Ascending aorta (tissue), 2 donors: ENCODE measurements around the gene PCNX2. TPM values are rescaled to one million over a fixed set of nuclear protein-coding genes. Genes with fewer than 3 reads are reported as not detected.

Experiments
- DNase-seq, 2 donors: peaks; one replicate each; pipeline ENCODE4 v3.0.0-alpha.2; 2019; ENCODE audit warnings: low spot score in 2 of 2
- H3K27ac ChIP-seq, 2 donors: fragments of 200-600 bp; sonication (generic); one replicate each; pipeline ENCODE4 v1.5.1; 2016 to 2017; ENCODE audit warnings: mild to moderate bottlenecking in 1 of 2
- H3K27me3 ChIP-seq: fragments of 200-600 bp; sonication (generic); one replicate; pipeline ENCODE4 v1.5.1; 2017
- H3K36me3 ChIP-seq, 2 donors: fragments of 200-600 bp; sonication (generic); one replicate each; pipeline ENCODE4 v1.5.1; 2016
- H3K4me1 ChIP-seq, 2 donors: fragments of 200-600 bp; sonication (generic); one replicate each; pipeline ENCODE4 v1.5.1; 2016 to 2017; ENCODE audit warnings: mild to moderate bottlenecking in 1 of 2
- H3K4me3 ChIP-seq, 2 donors: fragments of 200-600 bp; sonication (generic); one replicate each; pipeline ENCODE4 v1.5.1; 2016 to 2017; ENCODE audit warnings: mild to moderate bottlenecking in 1 of 2
- H3K9me3 ChIP-seq, 2 donors: fragments of 200-600 bp; sonication (generic); one replicate each; pipeline ENCODE4 v1.5.1; 2016
- intact Hi-C: fragments of 100-400 bp; cut with DNase I; formaldehyde crosslinking; loops from one replicate; pipeline ENCODE4 v1.15.1; 2023
- total RNA-seq: library from RNA; depleted of rRNA; stranded (reverse); fragments of >200 nt; gene quantifications from one replicate; pipeline ENCODE4 v1.1.0, GENCODE V29; 2016
- TF ChIP-seq, protein P1 (sequence below), 3 experiments: fragments of 200-600 bp in 2 of 3; fragments of 450-650 bp in 1 of 3; sonication (generic) in 2 of 3; IDR thresholded peaks; one replicate each; pipeline ENCODE4 v1.5.1; 2016 to 2019; ENCODE audit warnings: antibody characterized with exemption in 3 of 3, mild to moderate bottlenecking in 1 of 3, moderate library complexity in 1 of 3

Gene PCNX2
- total RNA-seq, 1 donor from 2014 or later = 13.6 TPM

DNA sequence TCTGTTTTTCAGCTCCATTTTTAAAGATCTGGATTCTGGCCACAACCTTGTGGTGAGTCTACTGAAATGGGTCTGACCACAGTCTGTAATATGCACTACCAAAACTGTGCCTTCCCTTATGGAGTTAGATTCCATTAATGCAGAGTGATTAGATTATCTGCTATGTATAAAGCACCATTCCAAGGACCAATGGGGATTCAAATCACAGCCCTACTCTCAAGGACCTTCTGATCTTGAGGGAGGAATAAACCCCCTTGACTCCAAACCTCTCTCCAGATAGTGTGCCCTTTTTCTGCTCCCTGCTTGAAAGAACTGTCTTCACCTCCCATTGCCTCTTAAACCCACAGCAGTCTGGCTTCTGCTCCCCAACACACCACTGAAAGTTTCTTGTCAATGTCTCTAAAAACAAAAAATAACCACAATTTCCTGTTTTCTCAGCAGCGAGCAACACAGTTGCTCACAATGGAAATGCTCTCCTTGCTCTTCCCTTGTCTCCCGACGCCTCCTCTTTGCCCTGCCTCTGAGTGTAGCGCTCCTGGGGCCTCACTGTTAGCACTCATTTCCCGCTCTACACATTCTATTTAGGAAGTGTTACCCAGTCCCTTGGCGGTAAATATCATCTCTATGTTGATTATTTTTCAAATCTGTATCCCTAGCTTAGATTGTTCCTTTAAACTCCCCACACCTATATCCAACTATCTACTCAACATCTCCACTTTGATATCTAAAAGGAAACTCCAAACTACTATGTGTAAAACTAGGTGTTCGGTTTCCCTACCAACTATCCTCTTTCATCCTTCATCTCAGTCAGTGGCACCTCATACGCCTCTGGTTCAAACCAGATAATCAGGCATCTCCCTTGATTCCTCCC lies 13.6 kb downstream of the PCNX2 start:
- Histone ChIP-seq H3K4me1 (no peaks in the 10 kb centered on the region), H3K9me3 (no peaks in the 10 kb centered on the region), H3K27ac (no peak overlapping the region), H3K4me3 (no peak overlapping the region), H3K36me3 (no peaks in the 10 kb centered on the region), H3K27me3 (no peaks in the 10 kb centered on the region)
- intact Hi-C loops = no loop called here
- DNase-seq = no peak
- TF ChIP-seq, protein P1, sequence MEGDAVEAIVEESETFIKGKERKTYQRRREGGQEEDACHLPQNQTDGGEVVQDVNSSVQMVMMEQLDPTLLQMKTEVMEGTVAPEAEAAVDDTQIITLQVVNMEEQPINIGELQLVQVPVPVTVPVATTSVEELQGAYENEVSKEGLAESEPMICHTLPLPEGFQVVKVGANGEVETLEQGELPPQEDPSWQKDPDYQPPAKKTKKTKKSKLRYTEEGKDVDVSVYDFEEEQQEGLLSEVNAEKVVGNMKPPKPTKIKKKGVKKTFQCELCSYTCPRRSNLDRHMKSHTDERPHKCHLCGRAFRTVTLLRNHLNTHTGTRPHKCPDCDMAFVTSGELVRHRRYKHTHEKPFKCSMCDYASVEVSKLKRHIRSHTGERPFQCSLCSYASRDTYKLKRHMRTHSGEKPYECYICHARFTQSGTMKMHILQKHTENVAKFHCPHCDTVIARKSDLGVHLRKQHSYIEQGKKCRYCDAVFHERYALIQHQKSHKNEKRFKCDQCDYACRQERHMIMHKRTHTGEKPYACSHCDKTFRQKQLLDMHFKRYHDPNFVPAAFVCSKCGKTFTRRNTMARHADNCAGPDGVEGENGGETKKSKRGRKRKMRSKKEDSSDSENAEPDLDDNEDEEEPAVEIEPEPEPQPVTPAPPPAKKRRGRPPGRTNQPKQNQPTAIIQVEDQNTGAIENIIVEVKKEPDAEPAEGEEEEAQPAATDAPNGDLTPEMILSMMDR (IDR thresholded peaks at IDR 0.05) = no peak

DNA sequence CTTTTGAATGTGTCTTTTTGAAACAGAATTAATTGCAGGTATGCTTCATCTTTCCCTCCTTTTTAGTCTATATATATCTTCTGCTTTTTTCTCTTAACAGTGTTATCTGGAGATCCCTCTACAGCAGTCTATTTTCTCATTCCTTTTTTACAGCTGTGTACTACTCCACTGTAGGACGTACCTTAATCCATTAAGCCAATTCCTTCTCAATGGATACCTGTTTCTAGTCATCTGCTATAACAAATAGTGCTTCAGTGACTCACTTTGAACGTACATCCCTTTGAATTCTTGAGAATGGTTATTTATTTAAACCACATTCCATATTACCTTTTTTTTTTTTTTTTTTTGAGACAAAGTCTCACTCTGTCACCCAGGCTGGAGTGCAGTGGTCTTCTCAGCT lies 15.6 kb downstream of the PCNX2 start:
- Histone ChIP-seq H3K4me1 (no peaks in the 10 kb centered on the region), H3K27ac (no peak overlapping the region), H3K36me3 (no peaks in the 10 kb centered on the region), H3K9me3 (no peaks in the 10 kb centered on the region), H3K27me3 (no peaks in the 10 kb centered on the region), H3K4me3 (no peak overlapping the region)
- TF ChIP-seq, protein P1 (IDR thresholded peaks at IDR 0.05) = no peak
- intact Hi-C loops = no loop called here
- DNase-seq = no peak

DNA sequence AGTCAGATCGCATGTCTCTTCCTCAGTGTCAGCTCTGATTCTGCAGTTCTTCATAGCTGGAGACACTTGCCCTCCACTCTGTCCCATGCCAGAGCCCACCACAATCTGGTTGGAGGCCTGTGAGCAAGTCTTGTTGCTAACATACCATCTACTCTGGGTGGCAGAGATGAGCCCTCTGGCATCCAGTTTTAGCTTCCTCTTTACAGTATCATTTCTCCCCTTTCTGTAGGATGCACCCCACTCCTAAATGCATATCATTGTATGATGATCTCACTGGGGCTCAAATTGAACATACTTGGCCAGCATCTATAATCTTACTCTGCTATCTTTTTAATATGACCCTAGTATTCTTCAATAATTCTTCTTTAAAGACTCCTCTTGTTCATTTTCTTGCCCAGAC lies 16.9 kb downstream of the PCNX2 start:
- no peak for DNase-seq
- Histone ChIP-seq H3K9me3 (no peaks in the 10 kb centered on the region), H3K4me1 (no peaks in the 10 kb centered on the region), H3K4me3 (no peak overlapping the region), H3K27ac (no peak overlapping the region), H3K27me3 (no peaks in the 10 kb centered on the region), H3K36me3 (no peaks in the 10 kb centered on the region)
- intact Hi-C loops = no loop called here
- TF ChIP-seq, protein P1 (IDR thresholded peaks at IDR 0.05) = no peak

DNA sequence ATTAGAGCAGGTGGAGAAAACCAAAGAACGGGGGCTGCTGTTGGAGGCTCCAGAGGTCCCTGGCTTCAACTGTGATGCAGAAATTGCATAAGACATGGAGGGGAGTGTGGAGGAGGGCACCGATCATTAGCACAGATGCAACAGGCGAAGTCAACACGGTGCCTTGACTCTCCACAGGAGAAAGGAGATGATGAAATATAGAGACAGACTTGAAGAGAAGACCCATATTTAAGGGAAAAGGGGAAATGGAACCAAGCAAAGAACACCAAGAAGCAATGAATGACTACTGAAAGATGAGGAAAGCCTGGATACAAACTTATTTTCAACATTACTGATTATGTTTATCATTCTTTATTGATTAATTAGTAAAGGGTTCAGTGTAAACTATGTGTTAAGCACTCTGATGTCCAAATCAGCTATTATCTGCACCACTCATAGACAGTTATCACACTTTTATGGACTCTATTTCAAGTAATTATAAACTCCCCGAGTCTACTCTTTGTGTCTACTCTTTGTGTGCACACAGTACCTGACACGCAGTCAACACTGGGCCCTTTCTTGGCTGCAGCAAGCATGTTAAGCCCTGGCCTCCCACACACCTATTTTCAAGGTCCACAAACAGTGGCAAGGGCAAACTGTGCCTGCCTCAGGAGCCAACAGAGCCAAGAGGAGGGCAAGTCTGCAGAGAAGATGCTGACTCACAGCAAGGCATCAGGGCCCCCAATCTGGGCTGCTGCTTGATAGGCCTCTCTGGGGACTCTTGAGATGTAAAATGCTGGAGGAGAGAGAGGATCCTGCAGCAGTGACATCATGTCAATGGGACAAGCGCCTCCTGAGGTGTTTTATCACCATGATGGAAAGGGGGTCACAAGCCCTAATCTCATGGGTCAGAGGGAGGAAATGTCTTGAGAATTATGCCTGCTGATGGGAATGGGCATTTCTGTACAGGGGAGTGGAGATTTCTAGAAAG lies 17.6 kb downstream of the PCNX2 start:
- Histone ChIP-seq H3K4me3 (no peak overlapping the region), H3K27ac (no peak overlapping the region), H3K27me3 (no peaks in the 10 kb centered on the region), H3K36me3 (no peaks in the 10 kb centered on the region), H3K9me3 (no peaks in the 10 kb centered on the region), H3K4me1 (no peaks in the 10 kb centered on the region)
- TF ChIP-seq, protein P1 (IDR thresholded peaks at IDR 0.05) = no peak
- intact Hi-C loops = no loop called here
- DNase-seq = no peak

DNA sequence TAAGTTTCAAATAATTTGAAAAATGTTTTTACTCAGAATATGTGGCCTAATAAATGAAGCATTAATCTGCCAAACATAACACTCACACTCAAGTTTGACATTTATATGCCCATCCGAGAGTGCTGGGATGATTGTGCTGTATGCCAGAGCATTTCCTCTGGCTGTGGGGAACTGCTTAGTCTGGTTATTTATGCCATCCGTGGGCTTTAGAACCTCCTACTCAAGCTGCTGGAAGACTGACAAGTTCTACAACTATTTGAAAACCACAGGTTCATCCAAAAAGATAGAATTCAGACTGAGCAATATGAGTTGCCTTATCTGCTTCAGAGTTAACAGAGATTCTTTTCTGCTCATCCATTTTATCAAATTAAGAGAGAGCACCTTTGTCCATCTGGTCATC lies 25.9 kb downstream of the PCNX2 start:
- Histone ChIP-seq H3K4me3 (no peak overlapping the region), H3K27ac (no peak overlapping the region), H3K27me3 (no peaks in the 10 kb centered on the region), H3K36me3 (no peaks in the 10 kb centered on the region), H3K9me3 (no peaks in the 10 kb centered on the region), H3K4me1 (no peaks in the 10 kb centered on the region)
- intact Hi-C loops = no loop called here
- TF ChIP-seq, protein P1 (IDR thresholded peaks at IDR 0.05) = no peak
- DNase-seq = no peak
